Thoracic aorta (tissue), 2 donors: Measurements from ENCODE around the gene GABRA4. TPM values are rescaled to one million over a fixed set of nuclear protein-coding genes. Genes with fewer than 3 reads are reported as not detected.

Experiments used
- ATAC-seq: fragments of 150-250 bp; one replicate; pipeline ENCODE4 v1.8.0; 2017; ENCODE audit warnings: low read depth; ENCODE audit not compliant: insufficient number of reproducible peaks, low FRiP score
- DNase-seq: peaks from one replicate; pipeline ENCODE4 v3.0.0-alpha.2; 2020; ENCODE audit warnings: low spot score
- H3K27ac ChIP-seq, 2 donors: fragments of 200-600 bp; sonication (generic); 1 replicate in 1 of 2; 2 replicates in 1 of 2; pipeline ENCODE4 v1.5.1; 2016; ENCODE audit warnings: mild to moderate bottlenecking in 2 of 2, moderate library complexity in 2 of 2
- H3K27me3 ChIP-seq: fragments of 200-600 bp; sonication (generic); replicated peaks from 2 replicates; pipeline ENCODE4 v1.6.0; 2016; ENCODE audit warnings: mild to moderate bottlenecking; ENCODE audit not compliant: insufficient read depth
- H3K36me3 ChIP-seq: fragments of 200-600 bp; sonication (generic); one replicate; pipeline ENCODE4 v1.5.1; 2016
- H3K4me1 ChIP-seq, 2 donors: fragments of 200-600 bp; sonication (generic); 1 replicate in 1 of 2; 2 replicates in 1 of 2; pipeline versions ENCODE4 v1.5.1 to v1.6.0; 2016; ENCODE audit warnings: low read depth in 2 of 2, mild to moderate bottlenecking in 1 of 2; ENCODE audit not compliant: control insufficient read depth in 1 of 2
- H3K4me3 ChIP-seq: fragments of 200-600 bp; sonication (generic); 2 replicates; pipeline ENCODE4 v1.5.1; 2016; ENCODE audit warnings: mild to moderate bottlenecking
- H3K9me3 ChIP-seq: fragments of 200-600 bp; sonication (generic); 2 replicates; pipeline ENCODE4 v1.5.1; 2016
- CTCF ChIP-seq: fragments of 200-600 bp; sonication (generic); IDR thresholded peaks from one replicate; pipeline ENCODE4 v1.5.1; 2019; ENCODE audit warnings: antibody characterized with exemption
- total RNA-seq, 2 donors: library from RNA; depleted of rRNA; stranded (reverse); fragments of >200 nt; gene quantifications; one replicate each; pipeline versions ENCODE4 v1.1.0 to v1.2.3, GENCODE V29; 2016

The GABRA4 gene
- total RNA-seq, 2 donors from 2014 or later, result 0.14 TPM; not detected in 1

GRCh38 chr4:46947541-46947940, 45.8 kb downstream of the GABRA4 start:
- no peaks in the 10 kb centered on the region for H3K36me3 ChIP-seq

GRCh38 chr4:46946919-46947536, 46.4 kb downstream of the GABRA4 start:
- DNase-seq (no peak), ATAC-seq (peak; percentile 48)
- TF ChIP-seq CTCF, result no peak
- Histone ChIP-seq H3K4me1 (no peaks in the 10 kb centered on the region), H3K27ac (no peak overlapping the region), H3K36me3 (no peaks in the 10 kb centered on the region), H3K9me3 (no peaks in the 10 kb centered on the region), H3K27me3 (no peaks in the 10 kb centered on the region), H3K4me3 (no peak overlapping the region)

More at GRCh38 chr4:46947541-46947940, 45.8 kb downstream of the GABRA4 start:
- TF ChIP-seq CTCF, result no peak
- no peaks in the 10 kb centered on the region for H3K27me3 ChIP-seq
- no peaks in the 10 kb centered on the region for H3K4me1 ChIP-seq
- no peak for ATAC-seq
- no peak for DNase-seq
- H3K4me3 ChIP-seq, result no peak overlapping the region
- H3K9me3 ChIP-seq, result no peaks in the 10 kb centered on the region
- no peak overlapping the region for H3K27ac ChIP-seq

- TF ChIP-seq CTCF, result no peak
- Histone ChIP-seq H3K36me3 (no peaks in the 10 kb centered on the region), H3K27ac (no peak overlapping the region), H3K9me3 (no peaks in the 10 kb centered on the region), H3K4me3 (no peak overlapping the region), H3K4me1 (no peaks in the 10 kb centered on the region), H3K27me3 (no peaks in the 10 kb centered on the region)
- no peak for DNase-seq
- no peak for ATAC-seq
These were observed 48.3 kb downstream of the GABRA4 start for GRCh38 chr4:46945062-46945461.

- H3K4me3 ChIP-seq, result no peak overlapping the region
- H3K27me3 ChIP-seq, result no peaks in the 10 kb centered on the region
- H3K36me3 ChIP-seq, result no peaks in the 10 kb centered on the region
- H3K9me3 ChIP-seq, result no peaks in the 10 kb centered on the region
- no peak overlapping the region for H3K27ac ChIP-seq
- ATAC-seq (no peak), DNase-seq (no peak)
- TF ChIP-seq CTCF, result no peak
- H3K4me1 ChIP-seq, result no peaks in the 10 kb centered on the region
These were observed 49.0 kb downstream of the GABRA4 start for GRCh38 chr4:46944345-46944744.

GRCh38 chr4:46937493-46937892, 55.9 kb downstream of the GABRA4 start:
- H3K9me3 ChIP-seq, result no peaks in the 10 kb centered on the region
- H3K4me3 ChIP-seq, result no peak overlapping the region
- no peak overlapping the region for H3K27ac ChIP-seq
- no peak for TF ChIP-seq CTCF
- no peaks in the 10 kb centered on the region for H3K4me1 ChIP-seq
- ATAC-seq, result no peak
- H3K27me3 ChIP-seq, result no peaks in the 10 kb centered on the region
- no peak for DNase-seq
- no peaks in the 10 kb centered on the region for H3K36me3 ChIP-seq
